GDM1 (cell line): ENCODE measurements around the gene IQCN.

Experiments used
- DNase-seq: peaks from one replicate; lab custom pipeline; 2025; lab: John Stamatoyannopoulos, UW

Gene IQCN

DNA sequence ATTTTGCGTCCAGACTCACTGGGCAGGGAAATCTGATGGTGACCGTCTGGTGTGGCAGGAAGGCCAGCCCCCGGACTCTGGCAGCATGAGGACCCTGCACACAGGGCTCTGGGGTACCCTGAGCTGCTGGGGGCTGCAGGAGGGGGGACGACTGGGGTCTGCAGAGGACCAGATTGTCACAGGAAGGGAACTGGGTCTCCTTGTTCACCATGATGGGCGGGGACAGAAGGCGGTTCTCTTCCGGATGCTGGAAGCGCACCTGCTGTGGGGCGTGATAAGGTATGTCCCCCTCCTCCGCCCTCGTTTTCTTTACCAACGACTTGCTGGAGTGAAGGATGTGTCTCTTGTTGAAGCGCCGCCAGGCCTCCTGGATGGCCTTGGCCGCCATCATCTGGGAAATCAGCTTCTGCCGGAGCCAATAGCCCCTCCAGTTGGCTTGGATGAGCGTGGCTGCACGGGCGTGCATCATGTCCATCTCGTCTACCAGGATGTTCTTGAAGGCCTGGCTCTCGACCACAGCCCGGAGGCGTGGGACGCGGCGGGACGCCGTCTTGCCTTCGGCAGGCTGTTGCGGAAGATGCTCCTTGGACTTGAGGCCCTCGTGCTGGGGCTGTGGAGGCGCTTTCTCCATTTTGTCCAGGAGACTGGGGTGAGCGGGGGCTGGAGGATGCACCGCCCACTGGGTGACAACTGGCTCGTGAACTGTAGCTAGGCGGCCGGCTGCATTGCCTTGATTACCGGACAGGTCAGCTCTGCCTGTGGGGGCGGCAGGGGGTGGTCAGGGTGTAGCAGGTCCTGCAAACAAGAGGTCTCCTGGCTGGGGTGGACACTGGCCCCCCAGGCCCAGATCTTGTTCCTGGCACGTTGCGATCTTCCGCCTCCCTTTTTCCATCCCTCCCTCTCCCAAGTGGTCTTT is 7.2 kb downstream of the IQCN start:
- no peak for DNase-seq

- no peak for DNase-seq
Measured at GRCh38 chr19:18265582-18265981, 8.7 kb downstream of the IQCN start.

DNA sequence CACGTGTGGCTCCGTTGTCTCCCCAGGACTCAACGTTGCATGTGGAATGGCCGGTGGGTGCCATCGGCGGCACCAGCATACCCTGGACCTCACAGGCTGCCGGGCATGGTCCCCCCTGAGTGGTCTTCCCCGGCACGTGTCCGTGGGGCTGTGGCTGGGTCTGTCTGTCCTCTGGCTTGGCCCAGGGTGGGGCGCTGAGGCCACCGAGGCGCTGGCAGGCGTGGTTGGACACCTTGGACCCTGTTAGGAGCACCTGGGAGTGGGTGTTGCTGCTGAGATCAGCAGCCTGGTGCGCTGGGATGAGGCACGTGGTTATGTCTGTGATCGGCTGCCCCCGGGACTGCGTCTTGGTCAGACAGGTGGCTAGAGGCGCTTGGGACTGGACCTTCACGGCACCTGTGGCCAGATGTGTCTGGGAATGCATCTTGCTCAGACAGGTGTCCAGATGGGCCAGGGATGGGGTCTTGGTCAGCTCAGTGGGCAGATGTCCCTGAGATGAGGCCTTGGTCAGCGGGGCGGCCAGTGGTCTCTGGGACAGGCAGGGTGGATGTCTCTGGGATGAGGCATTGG is 9.2 kb downstream of the IQCN start:
- DNase-seq: no peak

- DNase-seq: no peak
Measured at GRCh38 chr19:18264137-18264854, 10.0 kb downstream of the IQCN start.

DNA sequence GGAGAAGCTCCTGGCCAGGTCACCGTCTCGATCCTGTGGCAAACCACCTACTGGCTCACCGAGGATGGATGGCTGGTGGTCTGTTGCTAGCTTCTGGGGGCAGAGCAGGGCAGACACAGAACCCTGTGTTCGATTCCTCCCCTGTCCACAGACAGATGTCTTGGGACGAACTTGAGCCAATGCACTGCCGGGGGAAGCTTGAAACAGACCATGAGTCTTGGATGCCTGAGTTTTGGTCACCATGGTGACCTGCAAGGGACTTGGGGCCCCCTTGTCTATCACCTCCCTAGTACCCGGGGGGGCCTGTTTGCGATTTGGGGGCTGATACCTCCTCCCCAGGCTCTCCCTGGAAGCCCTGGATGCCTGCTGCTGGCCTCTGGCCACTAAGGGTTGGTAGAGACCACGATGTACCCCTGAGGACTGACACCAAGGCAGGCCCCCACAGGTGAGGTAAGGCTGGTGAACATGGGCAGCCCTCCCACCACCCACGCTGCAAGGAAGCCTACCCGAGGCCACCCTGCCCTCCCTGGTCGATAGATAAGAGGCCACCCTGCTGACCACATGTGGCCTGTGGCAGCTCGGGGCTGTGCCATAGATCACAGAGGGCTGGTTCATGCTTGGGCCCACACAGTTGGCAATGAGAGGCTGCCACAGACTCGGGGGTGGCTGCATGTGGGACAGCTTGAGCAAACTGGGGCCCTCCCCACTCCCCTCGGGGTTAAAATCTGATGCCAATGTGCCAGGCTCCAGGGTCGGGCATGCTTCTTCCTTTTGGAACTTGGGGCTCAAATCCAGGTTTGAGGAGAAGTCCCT is 10.7 kb downstream of the IQCN start:
- no peak for DNase-seq

DNA sequence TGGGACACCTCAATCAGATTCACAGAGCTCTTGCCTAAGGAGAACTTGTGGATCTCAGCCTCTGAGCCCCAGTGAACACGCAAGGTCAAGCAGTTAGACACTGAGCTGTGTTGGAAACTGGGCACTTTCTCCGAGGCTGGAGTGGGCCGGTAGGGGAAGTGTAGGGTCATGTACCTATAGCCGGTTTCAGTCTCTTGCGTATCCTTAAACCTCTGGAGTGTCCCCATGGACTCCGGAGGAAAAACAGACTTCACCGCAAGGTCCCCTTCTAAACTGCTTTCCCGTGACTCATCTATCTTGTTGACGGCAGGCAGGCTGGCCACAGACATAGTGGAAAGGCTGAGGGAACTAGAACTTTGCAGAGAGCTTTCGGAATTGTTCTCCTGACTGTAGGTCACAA is 11.3 kb downstream of the IQCN start:
- no peak for DNase-seq

- no peak for DNase-seq
Measured at GRCh38 chr19:18262144-18262543, 12.1 kb downstream of the IQCN start.

DNA sequence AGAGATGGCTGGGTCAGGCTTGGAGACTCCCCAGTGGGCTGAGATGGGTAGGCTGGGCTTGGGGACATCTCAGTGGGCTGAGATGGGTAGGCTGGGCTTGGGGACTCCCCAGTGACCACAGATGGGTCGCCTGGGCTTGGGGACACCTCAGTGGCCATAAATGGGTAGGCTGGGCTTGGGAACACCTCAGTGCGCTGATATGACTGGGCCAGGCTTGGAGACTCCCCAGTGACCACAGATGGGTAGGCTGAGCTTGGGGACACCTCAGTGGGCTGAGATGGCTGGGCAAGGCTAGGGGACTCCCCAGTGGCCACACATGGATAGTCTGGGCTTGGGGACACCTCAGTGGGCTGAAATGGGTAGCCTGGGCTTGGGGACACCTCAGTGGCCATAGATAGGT is 12.8 kb downstream of the IQCN start:
- DNase-seq: no peak

- no peak for DNase-seq
Measured at GRCh38 chr19:18259893-18260292, 14.4 kb downstream of the IQCN start.

DNA sequence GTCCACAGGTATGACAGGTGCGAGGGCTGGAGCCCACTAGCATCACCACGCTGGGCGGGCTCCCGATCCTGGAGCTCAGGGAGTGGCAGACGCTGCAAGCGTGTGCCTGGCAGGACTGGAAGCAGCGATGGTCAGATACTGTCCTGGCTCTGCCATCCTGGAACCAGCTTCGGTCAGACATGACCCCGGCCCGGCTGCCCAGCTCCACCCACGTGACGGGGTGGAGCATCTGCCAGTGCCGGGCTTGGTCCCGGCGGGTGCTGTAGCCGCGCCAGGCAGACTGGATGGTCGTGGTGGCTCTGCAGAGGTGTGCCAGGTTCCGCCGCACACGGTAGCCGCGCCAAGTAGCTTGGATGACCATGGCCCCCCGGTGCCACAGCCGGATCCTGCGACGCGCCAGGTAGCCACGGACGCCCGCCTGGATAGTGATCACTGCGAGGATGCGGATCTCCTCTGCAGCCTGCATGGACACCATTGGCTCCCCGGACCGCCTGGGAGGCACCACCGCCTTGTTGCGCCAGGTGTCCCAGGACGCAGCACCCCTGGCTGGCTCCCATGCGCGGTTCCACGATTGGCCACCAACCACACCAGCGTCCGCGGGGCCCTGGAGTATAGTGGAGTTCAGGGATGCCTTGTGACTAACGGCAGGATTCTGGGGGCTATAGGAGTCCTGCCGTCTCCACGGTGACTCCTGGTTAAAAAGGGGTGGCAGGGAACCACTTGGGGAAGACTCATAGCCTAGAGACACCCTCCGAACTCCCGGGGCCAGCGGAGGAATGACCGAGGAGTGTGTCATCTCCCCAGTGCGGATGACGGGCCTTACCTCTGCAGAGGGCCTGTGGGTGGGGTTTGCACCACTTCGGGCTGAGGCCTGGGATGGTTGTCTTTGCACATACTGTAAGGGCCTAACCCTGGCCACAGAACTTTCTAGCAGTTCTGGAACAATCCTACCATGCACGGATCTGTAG is 16.5 kb downstream of the IQCN start:
- DNase-seq: no peak

DNA sequence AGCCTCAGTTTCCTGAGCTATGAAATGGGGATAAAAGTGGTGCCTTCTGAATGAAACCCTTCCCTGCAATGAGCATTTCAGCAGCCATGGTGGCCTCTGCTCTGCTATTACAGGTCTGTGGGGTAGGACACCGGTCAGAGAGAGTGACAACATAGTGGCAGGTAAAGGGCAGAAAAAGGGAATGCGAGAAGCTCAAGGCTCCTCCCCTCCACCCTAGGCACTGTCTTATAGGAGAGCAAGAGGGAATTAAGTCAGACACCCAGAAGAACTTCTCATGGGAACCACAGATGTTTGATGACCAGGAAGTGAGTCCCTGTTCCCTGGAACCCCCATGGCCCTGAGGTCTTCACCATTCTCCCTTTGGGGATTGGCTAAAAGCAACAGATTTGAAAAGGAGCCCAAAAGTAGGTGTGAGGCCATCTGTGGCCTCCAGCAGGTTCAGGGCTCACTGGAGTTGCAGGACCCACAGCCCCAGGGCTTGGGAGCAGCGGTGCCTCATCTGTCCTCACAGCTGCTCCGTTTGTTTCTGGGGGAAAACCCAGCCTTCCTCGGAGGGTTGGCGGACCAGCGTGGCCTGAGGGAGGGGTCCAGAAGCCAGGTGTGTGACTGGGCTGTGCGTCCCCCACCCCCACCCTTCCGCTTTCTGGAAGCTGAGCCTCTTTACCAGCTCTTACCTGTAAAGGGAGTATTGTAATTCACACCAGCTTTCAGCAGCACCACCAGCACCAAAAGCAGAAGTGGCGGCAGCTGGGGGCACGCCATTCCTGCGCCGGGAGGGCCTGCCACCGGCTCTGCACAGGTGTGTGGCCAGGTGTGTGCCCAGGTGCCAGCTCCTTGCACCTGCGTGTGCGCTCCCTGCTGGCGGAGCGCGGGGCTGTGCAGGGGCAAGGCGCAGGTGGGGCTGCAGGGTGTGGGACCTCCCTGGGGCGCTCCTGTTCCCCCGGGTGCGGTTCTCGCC is 19.4 kb downstream of the IQCN start:
- no peak for DNase-seq

DNA sequence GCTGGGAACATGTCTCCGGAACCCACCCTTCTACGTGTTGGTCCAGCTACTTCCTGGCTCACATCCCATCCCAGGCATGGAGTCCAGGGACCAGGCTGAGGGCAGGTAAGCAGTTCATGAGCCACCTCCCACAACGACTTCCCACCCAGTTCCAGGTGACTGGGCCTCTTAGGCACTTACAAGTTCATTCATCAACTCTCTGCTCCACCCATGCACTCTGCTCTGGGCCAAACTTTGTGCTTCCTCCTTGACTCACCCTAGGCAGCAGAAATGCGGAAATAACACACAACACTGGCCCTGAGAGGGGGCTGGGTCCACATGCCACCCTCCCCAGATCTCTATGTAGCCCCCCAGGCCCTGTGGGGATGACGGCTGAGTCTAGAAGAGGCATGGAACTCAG is 20.5 kb downstream of the IQCN start:
- peak; percentile 18 for DNase-seq

GRCh38 chr19:18253130-18253529 is 21.1 kb downstream of the IQCN start:
- DNase-seq: no peak

DNA sequence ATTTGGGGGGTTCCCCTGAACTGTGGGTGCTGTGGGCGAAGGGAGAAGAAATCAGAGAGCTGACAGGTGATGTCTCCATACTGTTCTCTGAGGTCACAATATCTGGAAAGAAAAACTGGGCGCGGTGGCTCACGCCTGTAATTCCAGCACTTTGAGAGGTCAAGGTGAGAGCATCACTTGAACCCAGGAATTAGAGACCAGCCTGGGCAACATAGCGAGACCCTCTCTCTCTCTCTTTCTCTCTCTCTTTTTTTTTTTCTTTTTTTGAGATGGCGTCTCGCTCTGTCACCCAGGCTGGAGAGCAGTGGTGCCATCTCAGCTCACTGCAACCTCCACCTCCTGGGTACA is 21.9 kb downstream of the IQCN start:
- no peak for DNase-seq

DNA sequence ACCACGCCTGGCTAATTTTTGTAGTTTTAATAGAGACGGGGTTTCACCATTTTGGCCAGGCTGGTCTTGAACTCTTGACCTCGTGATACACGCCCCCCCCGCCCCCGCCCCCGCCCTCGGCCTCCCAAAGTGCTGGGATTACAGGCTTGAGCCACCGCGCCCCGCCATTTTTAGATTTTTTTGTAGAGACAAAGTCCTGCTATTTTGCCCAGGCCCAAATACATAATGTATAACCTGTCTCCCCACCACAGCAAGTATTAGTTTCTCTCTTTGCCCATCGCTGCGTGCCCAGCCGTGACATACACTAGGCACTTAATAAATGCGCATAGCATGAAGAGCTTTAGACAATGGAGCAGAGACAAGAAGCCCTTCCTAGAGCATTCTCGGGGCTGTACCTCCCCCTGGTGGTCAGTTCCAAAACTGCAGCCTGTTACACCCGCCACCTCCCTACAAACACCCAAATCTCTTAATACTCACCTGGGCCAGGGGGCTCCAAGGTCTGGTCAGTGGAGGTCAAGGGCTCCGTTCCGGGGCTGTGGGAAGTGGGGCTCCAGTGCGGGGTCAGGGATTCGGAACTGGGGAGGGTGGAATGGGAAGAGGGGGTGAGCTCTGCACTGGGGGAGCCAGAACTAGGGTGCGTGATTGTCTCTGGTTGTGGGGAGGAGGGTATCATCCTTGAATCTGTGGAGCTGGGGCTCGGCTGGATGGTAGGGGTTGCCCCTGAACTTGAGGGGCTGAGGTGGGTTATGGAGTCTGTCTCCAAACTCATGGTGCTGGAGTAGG is 22.5 kb downstream of the IQCN start:
- peak; percentile 52 for DNase-seq

DNA sequence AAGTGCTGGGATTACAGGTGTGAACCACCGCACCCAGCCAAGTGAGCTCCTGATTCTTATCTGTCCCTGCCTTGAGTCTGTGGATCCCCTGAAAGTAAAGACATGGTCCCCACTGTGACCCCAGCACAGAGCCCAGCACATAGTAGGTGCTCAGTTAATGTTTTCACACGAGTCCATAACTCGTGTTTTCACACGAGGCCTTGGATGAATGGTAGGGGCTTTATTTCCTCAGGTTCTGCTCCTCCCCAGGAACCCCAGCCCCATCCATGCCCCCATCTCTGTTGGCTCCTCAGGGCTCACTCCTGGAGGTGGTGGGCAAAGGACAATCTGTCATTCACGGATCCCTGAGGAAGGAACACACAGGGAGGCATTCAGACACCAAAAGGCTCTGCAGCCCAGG is 24.4 kb downstream of the IQCN start:
- DNase-seq: no peak

DNA sequence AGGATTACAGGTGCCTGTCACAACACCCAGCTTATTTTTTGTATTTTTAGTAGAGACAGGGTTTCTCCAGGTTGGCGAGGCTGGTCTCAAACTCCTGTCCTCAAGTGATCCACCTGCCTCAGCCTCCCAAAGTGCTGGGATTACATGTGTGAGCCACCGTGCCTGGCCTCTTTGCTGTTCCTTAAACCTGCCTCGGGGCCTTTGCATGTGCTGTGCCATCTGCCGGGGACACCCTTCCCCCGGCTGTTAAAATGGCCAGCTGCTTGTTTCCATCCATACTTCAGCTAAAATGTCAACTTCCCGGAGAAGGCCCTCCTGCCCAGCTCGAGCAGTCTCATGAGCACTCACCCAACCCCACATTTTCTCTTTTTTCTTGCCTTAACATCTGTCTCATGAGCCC is 29.0 kb downstream of the IQCN start:
- no peak for DNase-seq

GRCh38 chr19:18239303-18239702 is 34.9 kb downstream of the IQCN start:
- DNase-seq: no peak

- no peak for DNase-seq
Measured at GRCh38 chr19:18234194-18234593, 40.1 kb downstream of the IQCN start.
